ENCODE data around the gene SRSF7. TPM values are rescaled to one million over a fixed set of nuclear protein-coding genes. Genes with fewer than 3 reads are reported as not detected.

The SRSF7 gene
- total and polyA plus RNA-seq, 9 of the 15 experiments (the other 6 are each of a cell fraction or from before 2014, with no cell fraction given): 219 to 726 (median 375) TPM

DNA sequence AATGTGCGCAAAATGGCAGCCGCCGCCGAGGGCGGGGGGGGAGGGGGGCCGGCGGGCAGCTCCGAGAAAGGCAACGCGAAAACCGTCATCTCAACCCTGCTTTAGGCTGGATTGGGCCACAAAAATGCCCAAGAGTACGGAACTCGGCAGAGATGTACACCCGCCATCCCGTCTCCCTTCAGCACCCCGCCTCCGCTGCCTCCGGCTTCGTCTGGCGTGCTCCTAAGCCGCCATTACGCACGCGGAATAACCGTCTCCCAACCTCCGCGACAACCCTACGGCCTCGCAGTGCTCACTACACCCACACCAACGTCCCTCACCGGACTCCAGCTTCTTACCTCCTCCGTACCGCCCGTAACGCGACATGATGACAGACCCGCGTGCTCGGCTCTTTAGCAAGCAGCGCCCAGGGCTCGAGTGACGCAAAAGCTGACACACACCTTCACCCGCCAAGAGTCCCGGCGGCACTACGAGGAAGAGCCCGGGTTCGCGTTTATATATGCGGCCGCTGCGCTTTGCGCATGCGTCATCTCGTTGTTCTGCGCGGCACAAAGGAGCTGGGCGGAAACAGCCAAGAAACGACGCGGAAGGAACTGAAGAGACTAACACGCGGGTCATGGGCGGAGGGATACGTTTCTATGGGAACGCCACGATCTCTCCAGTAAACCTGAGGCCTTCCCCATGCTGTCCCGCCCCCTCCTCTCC is at the start of gene SRSF7 (continued):
- peak; percentile 94 for TF ChIP-seq MGA (IDR thresholded peaks at IDR 0.05)
- peak; percentile 50 for TF ChIP-seq ASH1L (IDR thresholded peaks at IDR 0.05; ENCODE audit: borderline replicate concordance, low read depth, partially characterized antibody)
- TF ChIP-seq FOXA1 (IDR thresholded peaks at IDR 0.05; ENCODE audit: borderline replicate concordance): no peak
- peak; percentile 64; the same call in 1 of the 2 replicates for TF ChIP-seq ZNF263 (CRISPR knock-in tag; IDR thresholded peaks at IDR 0.05; ENCODE audit: borderline replicate concordance)
- TF ChIP-seq SMARCB1 (IDR thresholded peaks at IDR 0.05; ENCODE audit: insufficient read length, low read depth): no peak
- peak; percentile 99 for TF ChIP-seq STAT6 (CRISPR knock-in tag; IDR thresholded peaks at IDR 0.05)
- TF ChIP-seq HMGN3 (IDR thresholded peaks at IDR 0.05; ENCODE audit: borderline replicate concordance, extremely low read depth, insufficient read length, low read depth, low read length): peak; percentile 76
- TF ChIP-seq RFX7 (CRISPR knock-in tag; IDR thresholded peaks at IDR 0.05): 0 out of 2 replicates have a peak, but pooled peaks have one; percentile 43
- TF ChIP-seq, protein P1, sequence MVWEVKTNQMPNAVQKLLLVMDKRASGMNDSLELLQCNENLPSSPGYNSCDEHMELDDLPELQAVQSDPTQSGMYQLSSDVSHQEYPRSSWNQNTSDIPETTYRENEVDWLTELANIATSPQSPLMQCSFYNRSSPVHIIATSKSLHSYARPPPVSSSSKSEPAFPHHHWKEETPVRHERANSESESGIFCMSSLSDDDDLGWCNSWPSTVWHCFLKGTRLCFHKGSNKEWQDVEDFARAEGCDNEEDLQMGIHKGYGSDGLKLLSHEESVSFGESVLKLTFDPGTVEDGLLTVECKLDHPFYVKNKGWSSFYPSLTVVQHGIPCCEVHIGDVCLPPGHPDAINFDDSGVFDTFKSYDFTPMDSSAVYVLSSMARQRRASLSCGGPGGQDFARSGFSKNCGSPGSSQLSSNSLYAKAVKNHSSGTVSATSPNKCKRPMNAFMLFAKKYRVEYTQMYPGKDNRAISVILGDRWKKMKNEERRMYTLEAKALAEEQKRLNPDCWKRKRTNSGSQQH (CRISPR knock-in tag; IDR thresholded peaks at IDR 0.05): peak; percentile 94
- 0 out of 2 replicates have a peak, but pooled peaks have one; percentile 58 for TF ChIP-seq CEBPB (tag; IDR thresholded peaks at IDR 0.05)
- TF ChIP-seq BCOR (IDR thresholded peaks at IDR 0.05): peak; percentile 87

All from K562 (cell line).